HL-60 (cell line): ENCODE results near the gene SPATA9.

Experiments
- DNase-seq, 2 experiments: peaks; one replicate each; pipeline ENCODE4 v3.0.0-alpha.2; 2010 to 2020; ENCODE audit warnings: low read depth in 1 of 2, low spot score in 1 of 2
- H3K27ac ChIP-seq: fragments of 250-450 bp; sonication (Bioruptor Pico); replicated peaks from 2 replicates; pipeline ENCODE4 v1.5.1; 2020; ENCODE audit warnings: mild to moderate bottlenecking, moderate library complexity
- H3K27me3 ChIP-seq: fragments of 250-450 bp; sonication (Bioruptor Pico); 2 replicates; pipeline ENCODE4 v1.5.1; 2021; ENCODE audit warnings: mild to moderate bottlenecking, moderate library complexity; ENCODE audit not compliant: insufficient read depth, poor library complexity, severe bottlenecking
- H3K4me3 ChIP-seq: replicated peaks from 2 replicates; pipeline ENCODE4 v1.5.1; 2011; ENCODE audit warnings: mild to moderate bottlenecking, control low read depth, low read length; ENCODE audit not compliant: insufficient read depth
- GABPA ChIP-seq: IDR thresholded peaks from 2 replicates; pipeline ENCODE4 v1.6.1; 2012; ENCODE audit warnings: low read depth
- POLR2AphosphoS5 ChIP-seq: IDR thresholded peaks from 2 replicates; pipeline ENCODE4 v1.6.1; 2012; ENCODE audit warnings: low read depth
- REST ChIP-seq: IDR thresholded peaks from 2 replicates; pipeline ENCODE4 v1.6.1; 2012; ENCODE audit warnings: low read depth; ENCODE audit not compliant: insufficient replicate concordance
- SPI1 ChIP-seq: IDR thresholded peaks from 2 replicates; pipeline ENCODE4 v1.6.1; 2012; ENCODE audit warnings: low read depth, mild to moderate bottlenecking, borderline replicate concordance
- TF ChIP-seq, protein P1 (sequence below): IDR thresholded peaks from one replicate; pipeline ENCODE4 v1.5.1; 2011; ENCODE audit warnings: low read length, control low read depth, inconsistent platforms; ENCODE audit not compliant: insufficient read depth

SPATA9 gene

DNA sequence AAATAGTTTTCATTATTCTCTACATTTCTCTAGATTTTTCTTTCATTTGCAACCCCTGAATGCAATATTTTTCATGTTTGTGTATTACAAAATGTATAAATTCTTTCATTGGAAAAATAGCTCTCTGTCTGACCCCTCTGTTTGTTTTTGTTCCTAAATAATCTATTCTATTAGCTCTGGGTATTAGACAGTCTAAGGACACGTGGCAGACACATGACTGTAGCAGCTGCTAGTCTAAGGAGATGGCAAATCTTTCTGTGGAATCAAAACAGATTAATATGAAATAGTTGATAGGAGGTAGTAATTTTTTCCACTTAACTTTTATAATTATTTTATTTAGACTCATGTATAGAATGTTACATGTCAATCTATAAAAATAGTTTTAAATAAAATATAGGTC lies 21.4 kb upstream of the SPATA9 start:
- H3K27me3 ChIP-seq: no peaks in the 10 kb centered on the region
- no peak for DNase-seq
- no peak for TF ChIP-seq POLR2AphosphoS5
- no peak for TF ChIP-seq GABPA
- TF ChIP-seq, protein P1, sequence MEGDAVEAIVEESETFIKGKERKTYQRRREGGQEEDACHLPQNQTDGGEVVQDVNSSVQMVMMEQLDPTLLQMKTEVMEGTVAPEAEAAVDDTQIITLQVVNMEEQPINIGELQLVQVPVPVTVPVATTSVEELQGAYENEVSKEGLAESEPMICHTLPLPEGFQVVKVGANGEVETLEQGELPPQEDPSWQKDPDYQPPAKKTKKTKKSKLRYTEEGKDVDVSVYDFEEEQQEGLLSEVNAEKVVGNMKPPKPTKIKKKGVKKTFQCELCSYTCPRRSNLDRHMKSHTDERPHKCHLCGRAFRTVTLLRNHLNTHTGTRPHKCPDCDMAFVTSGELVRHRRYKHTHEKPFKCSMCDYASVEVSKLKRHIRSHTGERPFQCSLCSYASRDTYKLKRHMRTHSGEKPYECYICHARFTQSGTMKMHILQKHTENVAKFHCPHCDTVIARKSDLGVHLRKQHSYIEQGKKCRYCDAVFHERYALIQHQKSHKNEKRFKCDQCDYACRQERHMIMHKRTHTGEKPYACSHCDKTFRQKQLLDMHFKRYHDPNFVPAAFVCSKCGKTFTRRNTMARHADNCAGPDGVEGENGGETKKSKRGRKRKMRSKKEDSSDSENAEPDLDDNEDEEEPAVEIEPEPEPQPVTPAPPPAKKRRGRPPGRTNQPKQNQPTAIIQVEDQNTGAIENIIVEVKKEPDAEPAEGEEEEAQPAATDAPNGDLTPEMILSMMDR: no peak
- no peak for TF ChIP-seq SPI1
- H3K4me3 ChIP-seq: no peak overlapping the region
- no peak overlapping the region for H3K27ac ChIP-seq

GRCh38 chr5:95701074-95701473 lies 18.3 kb upstream of the SPATA9 start:
- no peak overlapping the region for H3K27ac ChIP-seq
- H3K4me3 ChIP-seq: no peak overlapping the region
- no peaks in the 10 kb centered on the region for H3K27me3 ChIP-seq
- TF ChIP-seq, protein P1: no peak
- no peak for TF ChIP-seq POLR2AphosphoS5
- no peak for TF ChIP-seq REST
- no peak for DNase-seq

GRCh38 chr5:95699337-95699736 lies 16.5 kb upstream of the SPATA9 start:
- TF ChIP-seq, protein P1: no peak
- TF ChIP-seq GABPA (no peak), REST (no peak), SPI1 (no peak), POLR2AphosphoS5 (no peak)

More at GRCh38 chr5:95699337-95699736, 16.5 kb upstream of the SPATA9 start:
- H3K4me3 ChIP-seq: no peak overlapping the region
- H3K27me3 ChIP-seq: no peaks in the 10 kb centered on the region
- no peak for DNase-seq
- H3K27ac ChIP-seq: no peak overlapping the region
